HTERT RPE-1 (cell line): ENCODE measurements around the gene HS3ST4.
"Not testable (repeated sequence)": the region's sequence is repeated elsewhere in the genome, so short reads cannot be mapped to it uniquely, and the experiment has no call there.

Experiments
- in situ Hi-C: fragments of 300-500 bp; cut with MboI; formaldehyde crosslinking; loops from 4 replicates; pipeline ENCODE4 v1.14.3; 2020; ENCODE audit warnings: low sequenced_read_pairs

HS3ST4 gene

DNA sequence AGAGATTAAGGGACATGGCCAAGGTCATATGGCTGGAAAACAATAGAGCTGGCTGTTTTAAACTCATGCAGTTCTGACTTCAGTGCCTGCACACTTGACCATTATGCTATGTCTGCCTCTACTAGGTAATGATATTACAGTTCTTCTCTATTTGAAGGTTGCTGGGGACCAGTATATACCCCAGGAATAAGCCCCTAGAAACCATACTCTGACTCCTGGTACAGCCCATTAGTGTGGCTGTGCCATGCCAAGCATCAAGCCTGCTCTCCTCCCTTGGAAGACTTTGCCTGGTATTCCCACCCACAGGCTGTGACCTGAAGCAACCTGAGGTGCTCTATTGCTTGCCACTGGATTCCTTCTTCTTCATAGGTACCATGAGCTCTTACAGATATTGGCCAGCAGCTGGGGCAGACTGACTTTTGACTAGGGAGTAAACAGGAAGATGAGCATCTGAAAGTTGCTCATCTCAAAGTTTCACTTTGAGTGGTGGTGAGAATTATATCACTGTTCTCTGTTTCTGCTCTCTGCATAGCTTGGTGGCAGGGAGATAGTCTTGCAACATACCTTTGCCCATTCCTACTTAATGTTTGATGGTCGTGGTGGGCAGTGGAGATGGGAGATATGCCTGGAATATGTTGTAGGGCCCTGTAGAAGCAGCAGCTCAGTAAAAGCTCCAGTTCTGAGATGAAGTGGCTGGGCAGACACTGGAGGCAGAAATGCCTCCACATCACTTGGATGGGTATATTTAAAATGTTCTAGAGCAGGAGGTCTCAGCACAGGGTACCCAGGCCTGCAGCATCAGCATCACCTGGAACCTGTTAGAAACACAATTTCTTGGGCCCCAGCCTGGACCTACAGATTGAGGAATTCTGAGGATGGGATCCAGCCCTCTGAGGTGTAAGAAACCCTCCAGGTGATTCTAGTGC lies 274.7 kb downstream of the HS3ST4 start:
- in situ Hi-C loops = no loop called here

GRCh38 chr16:25977121-25977520 lies 285.4 kb downstream of the HS3ST4 start:
- in situ Hi-C loops = no loop called here

DNA sequence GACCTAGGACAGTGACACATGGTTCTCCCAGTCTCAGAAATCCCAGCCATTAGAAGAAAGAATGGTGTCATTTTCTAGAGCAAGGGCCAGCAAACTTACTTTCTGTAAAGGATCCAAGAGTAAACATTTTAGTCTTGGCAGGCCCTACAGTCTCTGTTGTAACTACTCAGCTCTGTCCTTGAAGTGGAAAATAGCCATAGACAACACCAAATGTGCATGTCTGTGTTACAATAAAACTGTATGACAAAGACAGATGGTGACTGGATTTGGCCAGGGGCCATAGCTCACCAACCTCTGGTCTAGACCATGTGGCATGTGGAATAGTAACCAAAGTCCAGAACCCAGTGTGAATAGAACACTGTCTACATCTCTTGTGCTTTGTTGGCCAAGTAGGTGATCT lies 286.5 kb downstream of the HS3ST4 start:
- in situ Hi-C loops = no loop called here

GRCh38 chr16:25988084-25988483 lies 296.3 kb downstream of the HS3ST4 start:
- in situ Hi-C loops = no loop called here

- in situ Hi-C loops = no loop called here
These were observed 297.1 kb downstream of the HS3ST4 start for GRCh38 chr16:25988882-25989281.

- in situ Hi-C loops = no loop called here
These were observed 304.3 kb downstream of the HS3ST4 start for GRCh38 chr16:25996052-25996451.

DNA sequence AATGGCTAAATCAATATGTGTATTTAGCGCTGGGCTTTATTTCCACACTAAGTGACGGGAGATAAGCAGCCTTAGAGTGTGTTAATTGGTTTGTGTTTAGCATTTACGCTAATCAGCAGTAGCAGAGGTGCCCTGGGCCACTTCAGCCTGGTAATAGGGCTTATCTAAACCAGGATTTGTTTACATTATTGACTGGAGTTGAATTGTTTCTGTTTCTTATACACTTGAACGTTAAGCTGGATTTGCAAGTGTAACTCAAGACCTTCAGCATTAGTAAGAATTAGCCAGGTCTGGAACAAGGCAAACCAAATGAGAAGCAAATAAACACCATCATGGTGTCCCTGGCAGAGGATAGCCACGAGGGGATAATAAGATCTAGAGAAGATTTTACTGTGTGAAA lies 313.6 kb downstream of the HS3ST4 start:
- in situ Hi-C loops = no loop called here

- in situ Hi-C loops = no loop called here
These were observed 320.6 kb downstream of the HS3ST4 start for GRCh38 chr16:26012376-26012775.

GRCh38 chr16:26015776-26016175 lies 324.0 kb downstream of the HS3ST4 start:
- in situ Hi-C loops = no loop called here

- in situ Hi-C loops = no loop called here
These were observed 325.2 kb downstream of the HS3ST4 start for GRCh38 chr16:26016989-26017388.

DNA sequence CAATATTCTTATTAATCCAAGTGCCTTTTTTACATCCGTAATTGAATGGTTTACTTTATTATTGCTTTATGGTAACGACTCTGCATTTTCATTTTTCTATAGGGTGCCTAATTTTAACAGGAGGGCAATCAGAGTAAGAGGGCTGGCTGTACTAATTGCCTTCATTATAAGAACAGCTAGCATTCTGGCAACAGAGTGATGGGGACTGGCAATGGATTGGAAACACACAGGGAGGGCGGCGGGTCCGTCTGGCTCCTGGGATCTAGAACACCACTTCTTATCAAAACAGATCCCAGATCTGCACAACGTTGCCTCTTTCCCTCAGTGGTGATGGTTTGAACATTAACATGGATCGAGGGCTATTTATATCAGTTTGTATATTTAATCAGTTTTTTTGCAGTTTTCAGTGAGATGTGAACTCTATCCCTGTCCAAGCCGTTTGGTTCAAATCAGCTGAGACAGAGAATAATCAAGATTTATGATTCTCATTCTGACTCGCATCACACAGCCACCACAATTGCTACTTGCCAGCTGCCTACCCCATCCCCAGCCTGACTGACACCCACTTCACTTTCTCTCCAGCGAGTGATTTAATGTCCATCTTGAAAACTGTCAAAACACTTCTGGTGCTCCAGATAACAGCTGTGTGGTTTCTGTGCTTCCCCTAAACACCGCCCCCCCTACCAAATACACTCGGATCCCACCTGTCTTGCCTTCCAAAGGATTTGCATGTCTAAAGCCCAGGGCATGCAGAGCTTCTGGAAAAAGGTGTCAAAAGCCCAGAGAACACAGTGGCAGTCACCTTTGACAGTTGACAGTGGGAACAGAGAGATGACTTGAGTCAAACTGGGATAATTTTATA lies 327.9 kb downstream of the HS3ST4 start:
- in situ Hi-C loops = no loop called here

GRCh38 chr16:26026709-26027450 lies 335.1 kb downstream of the HS3ST4 start:
- in situ Hi-C loops = no loop called here

DNA sequence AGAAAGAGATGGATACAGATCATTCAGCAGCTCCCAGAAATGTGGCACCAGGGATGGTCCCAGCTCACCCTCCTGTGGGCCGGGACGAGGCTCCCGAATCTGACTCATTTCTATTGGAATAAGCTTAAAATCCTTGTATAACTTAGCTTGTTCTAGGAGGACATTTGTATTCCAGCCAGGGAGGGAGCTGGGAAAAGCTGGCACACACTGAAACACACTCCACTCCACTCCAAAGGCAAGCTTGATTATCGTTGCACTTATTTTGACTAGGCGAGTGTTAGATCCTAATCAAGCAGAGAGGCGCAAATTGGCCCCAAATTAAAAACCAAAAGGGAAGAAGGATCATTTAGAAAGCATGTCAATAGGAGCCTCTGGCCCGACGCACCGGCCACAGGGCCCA lies 339.5 kb downstream of the HS3ST4 start:
- in situ Hi-C loops = no loop called here

GRCh38 chr16:26032661-26033060 lies 340.9 kb downstream of the HS3ST4 start:
- in situ Hi-C loops = not testable (repeated sequence)

GRCh38 chr16:26041952-26042668 lies 350.4 kb downstream of the HS3ST4 start:
- in situ Hi-C loops = no loop called here

DNA sequence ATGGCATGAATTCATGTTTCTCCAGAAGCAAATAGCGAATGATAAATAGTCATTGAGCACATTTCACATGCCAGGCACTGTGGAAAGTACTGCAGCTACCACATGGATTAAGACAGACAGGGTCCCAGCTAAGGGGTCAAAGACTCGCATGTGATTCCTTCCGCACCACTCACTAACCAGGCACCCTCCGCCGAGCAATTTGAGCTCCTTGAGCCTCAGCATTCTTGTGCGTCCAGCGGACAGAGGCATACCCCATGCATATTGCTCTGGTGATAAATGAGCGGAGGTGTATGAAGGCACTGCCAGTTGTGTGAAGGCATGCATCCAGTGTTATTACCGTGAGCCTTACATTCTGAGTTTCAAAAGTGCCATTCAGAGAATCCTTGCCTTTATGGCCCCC lies 358.7 kb downstream of the HS3ST4 start:
- in situ Hi-C loops = no loop called here

DNA sequence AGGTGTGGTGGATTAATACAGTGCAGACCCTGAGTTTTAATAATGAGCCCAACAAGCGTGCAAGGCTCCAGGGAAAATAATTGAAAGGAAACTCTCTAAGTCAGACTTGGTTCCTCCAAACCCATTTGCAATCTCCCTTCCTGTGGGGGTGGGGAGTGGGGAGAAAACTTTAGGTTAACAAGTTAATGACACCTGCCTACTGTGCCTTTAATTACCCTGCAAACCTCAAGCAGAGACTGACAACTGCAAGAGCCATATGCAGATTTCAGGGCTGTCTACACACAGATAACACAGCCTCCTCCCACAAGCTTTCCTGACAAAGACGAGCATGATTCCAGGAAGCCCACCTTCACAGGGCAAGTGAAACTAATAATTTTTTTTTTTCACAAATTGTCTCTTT lies 359.3 kb downstream of the HS3ST4 start:
- in situ Hi-C loops = no loop called here

DNA sequence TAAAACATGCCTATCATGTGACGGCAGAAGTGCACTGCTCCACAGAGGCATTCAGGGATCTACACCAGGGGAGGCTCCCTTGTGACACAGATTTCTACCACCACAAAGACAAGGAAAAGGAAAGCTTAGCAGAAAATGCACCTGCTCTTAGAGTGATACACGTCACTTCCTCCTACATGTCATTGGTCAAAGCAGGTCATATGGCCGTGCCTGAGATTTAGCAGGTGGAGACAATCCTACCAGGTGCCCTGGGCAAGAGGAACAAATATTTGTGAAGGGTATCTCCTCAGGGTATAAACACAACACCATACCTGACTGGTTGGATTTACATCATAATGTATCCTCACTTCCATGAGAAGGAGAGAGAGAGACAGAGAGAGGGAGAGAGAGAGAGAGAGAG lies 362.1 kb downstream of the HS3ST4 start:
- in situ Hi-C loops = no loop called here

- in situ Hi-C loops = no loop called here
These were observed 366.6 kb downstream of the HS3ST4 start for GRCh38 chr16:26058326-26058725.

DNA sequence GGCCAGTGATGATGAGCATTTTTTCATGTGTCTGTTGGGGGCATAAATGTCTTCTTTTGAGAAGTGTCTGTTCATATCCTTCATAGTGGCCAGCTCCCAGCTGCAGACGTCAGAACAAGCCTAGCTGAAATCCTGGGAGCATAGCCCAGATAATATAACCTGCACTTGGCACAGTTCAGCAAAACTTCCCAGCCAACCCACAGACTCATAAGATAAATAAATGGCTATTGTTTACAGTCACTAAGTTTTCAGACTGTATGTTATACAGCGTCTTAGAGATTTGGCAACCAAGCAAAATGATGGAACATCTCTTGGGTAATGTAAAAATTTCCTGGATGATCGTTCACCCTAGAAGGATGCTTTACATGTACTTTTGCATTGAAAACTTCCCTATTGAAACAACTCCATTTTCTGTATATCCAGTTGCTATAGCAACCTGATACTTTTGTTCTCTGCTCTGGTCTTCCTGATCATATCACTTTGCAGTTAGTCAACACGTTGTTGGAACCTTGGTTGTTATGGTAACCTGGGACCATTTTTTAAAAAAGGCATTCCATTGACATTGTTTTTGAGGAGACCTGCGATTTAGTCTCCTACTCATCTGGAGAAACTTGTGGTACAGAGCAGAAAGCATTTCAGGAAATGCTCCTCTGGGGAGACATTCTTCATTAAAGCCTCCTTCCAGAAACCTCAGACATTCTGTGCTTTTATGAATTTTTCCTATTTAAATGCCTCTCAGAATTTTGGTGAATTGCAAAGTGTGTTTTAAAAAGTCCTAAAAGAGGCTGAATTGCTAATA lies 378.7 kb downstream of the HS3ST4 start:
- in situ Hi-C loops = no loop called here
